Activated CD8-positive, alpha-beta T cell treated with anti-CD3 and anti-CD28 coated beads for 36 hours (primary cell): ENCODE data around the gene ANKLE2. TPM values are rescaled to one million over a fixed set of nuclear protein-coding genes. Genes with fewer than 3 reads are reported as not detected.

ENCODE experiments used
- ATAC-seq: fragments of 200-7000 bp; cut with Tn5 transposase; one replicate; pipeline ENCODE4 v1.10.0; 2021; ENCODE audit warnings: mild to moderate bottlenecking, moderate library complexity
- CTCF ChIA-PET: fragments of 350-600 bp; sonication (Branson Sonifier 250); formaldehyde crosslinking; loops from one replicate; lab custom pipeline; 2021; ENCODE audit warnings: antibody characterized with exemption; lab: Charles Lee
- POLR2A ChIA-PET: fragments of 350-600 bp; sonication (Branson Sonifier 250); formaldehyde crosslinking; loops from one replicate; lab custom pipeline; 2021; ENCODE audit warnings: antibody characterized with exemption; lab: Charles Lee
- DNase-seq: peaks from one replicate; pipeline ENCODE4 v3.0.0-alpha.2; 2020
- H3K27ac Mint-ChIP-seq: one replicate; pipeline ENCODE4 v1.8.0; 2021; ENCODE audit warnings: mild to moderate bottlenecking, mixed read lengths
- H3K27me3 Mint-ChIP-seq: one replicate; pipeline ENCODE4 v1.8.0; 2021; ENCODE audit warnings: mixed read lengths
- H3K36me3 Mint-ChIP-seq: one replicate; pipeline ENCODE4 v1.8.0; 2021; ENCODE audit warnings: low read depth, mixed read lengths
- H3K4me1 Mint-ChIP-seq: one replicate; pipeline ENCODE4 v1.8.0; 2021; ENCODE audit warnings: low read depth, mixed read lengths
- H3K4me3 Mint-ChIP-seq: one replicate; pipeline ENCODE4 v1.8.0; 2021; ENCODE audit warnings: mild to moderate bottlenecking, moderate library complexity, mixed read lengths
- H3K9me3 Mint-ChIP-seq: one replicate; pipeline ENCODE4 v1.8.0; 2021; ENCODE audit warnings: mixed read lengths
- intact Hi-C: fragments of 100-400 bp; cut with micrococcal nuclease; formaldehyde crosslinking; loops from one replicate; pipeline ENCODE4 v1.10.0; 2022
- total RNA-seq, 2 experiments: library from RNA; stranded (reverse); gene quantifications; one replicate each; pipeline ENCODE4 v1.2.3, GENCODE V29; 2021
- TF ChIP-seq, protein P1 (sequence below): fragments of 200-600 bp; IDR thresholded peaks from one replicate; pipeline ENCODE4 v1.8.0; 2022; ENCODE audit warnings: antibody characterized with exemption, mild to moderate bottlenecking

Gene ANKLE2
- total RNA-seq, 2 experiments from 2014 or later = 103 to 108 TPM

- Mint-ChIP-seq H3K4me1 (peaks cover 16% of the 10 kb centered on the region), H3K4me3 (no peak overlapping the region), H3K27ac (no peak overlapping the region), H3K9me3 (no peaks in the 10 kb centered on the region), H3K27me3 (no peaks in the 10 kb centered on the region), H3K36me3 (peaks cover 43% of the 10 kb centered on the region)
- intact Hi-C loops = no loop called here
- ATAC-seq = no peak
- TF ChIP-seq, protein P1, sequence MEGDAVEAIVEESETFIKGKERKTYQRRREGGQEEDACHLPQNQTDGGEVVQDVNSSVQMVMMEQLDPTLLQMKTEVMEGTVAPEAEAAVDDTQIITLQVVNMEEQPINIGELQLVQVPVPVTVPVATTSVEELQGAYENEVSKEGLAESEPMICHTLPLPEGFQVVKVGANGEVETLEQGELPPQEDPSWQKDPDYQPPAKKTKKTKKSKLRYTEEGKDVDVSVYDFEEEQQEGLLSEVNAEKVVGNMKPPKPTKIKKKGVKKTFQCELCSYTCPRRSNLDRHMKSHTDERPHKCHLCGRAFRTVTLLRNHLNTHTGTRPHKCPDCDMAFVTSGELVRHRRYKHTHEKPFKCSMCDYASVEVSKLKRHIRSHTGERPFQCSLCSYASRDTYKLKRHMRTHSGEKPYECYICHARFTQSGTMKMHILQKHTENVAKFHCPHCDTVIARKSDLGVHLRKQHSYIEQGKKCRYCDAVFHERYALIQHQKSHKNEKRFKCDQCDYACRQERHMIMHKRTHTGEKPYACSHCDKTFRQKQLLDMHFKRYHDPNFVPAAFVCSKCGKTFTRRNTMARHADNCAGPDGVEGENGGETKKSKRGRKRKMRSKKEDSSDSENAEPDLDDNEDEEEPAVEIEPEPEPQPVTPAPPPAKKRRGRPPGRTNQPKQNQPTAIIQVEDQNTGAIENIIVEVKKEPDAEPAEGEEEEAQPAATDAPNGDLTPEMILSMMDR = no peak
- CTCF ChIA-PET = interaction anchor here (0.6 kb wide), 1 partner anchor 15 kb away, joined by 3 read pairs; no protein-coding TSS in a partner anchor
- POLR2A ChIA-PET = interaction anchor here (1.1 kb wide), 1 partner anchor 18 kb away, joined by 4 read pairs; no protein-coding TSS in a partner anchor
- no peak for DNase-seq
Observed at GRCh38 chr12:132717011-132717410, 44.6 kb downstream of the ANKLE2 start.

DNA sequence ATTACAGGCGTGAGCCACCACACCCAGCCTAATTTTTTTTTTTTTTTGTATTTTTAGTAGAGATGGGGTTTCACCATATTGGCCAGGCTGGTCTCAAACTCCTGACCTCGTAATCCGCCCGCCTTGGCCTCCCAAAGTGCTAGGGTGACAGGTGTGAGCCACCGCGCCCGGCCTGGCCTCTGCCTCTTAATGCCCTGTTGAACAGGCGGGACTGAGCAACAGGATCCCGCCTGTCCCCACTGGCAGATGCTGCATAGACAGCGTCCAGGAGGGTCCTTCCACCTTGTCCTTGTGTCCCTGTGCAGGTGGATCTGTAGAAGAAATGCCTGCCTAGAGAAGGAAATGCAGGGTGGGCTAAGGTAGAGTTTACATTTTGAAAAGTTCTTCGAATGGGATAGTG, 45.3 kb downstream of the ANKLE2 start:
- ChIA-PET POLR2A (no interaction called here), CTCF (no interaction called here)
- Mint-ChIP-seq H3K4me3 (no peak overlapping the region), H3K9me3 (no peaks in the 10 kb centered on the region), H3K36me3 (peaks cover 42% of the 10 kb centered on the region), H3K27ac (no peak overlapping the region), H3K27me3 (no peaks in the 10 kb centered on the region), H3K4me1 (peaks cover 16% of the 10 kb centered on the region)
- ATAC-seq (no peak), DNase-seq (no peak)
- TF ChIP-seq, protein P1 = no peak
- intact Hi-C loops = no loop called here

DNA sequence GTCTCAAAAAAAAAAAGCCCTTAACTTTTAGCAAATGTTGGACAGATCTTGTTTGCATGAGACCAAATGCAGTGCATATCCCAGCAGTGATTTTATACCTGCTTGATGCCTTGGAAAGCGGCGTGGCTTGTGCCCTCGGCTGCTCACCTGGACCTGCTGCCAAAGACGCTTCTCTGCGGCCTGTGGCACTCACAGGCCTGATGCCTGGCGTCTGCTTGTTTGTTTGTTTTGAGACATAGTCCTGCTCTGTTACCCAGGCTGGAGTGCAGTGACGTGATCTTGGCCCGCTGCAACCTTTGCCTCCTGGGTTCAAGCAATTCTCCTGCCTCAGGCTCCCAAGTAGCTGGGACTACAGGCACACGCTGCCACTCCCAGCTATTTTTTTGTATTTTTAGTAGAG, 45.8 kb downstream of the ANKLE2 start:
- H3K27me3 Mint-ChIP-seq = no peaks in the 10 kb centered on the region
- ChIA-PET CTCF (no interaction called here), POLR2A (interaction anchor here (0.6 kb wide), 1 partner anchor 35 kb away, joined by 3 read pairs; no protein-coding TSS in a partner anchor)
- TF ChIP-seq, protein P1 = no peak
- intact Hi-C loops = no loop called here
- no peak overlapping the region for H3K4me3 Mint-ChIP-seq
- H3K4me1 Mint-ChIP-seq = peaks cover 16% of the 10 kb centered on the region
- DNase-seq (no peak), ATAC-seq (no peak)
- no peak overlapping the region for H3K27ac Mint-ChIP-seq
- H3K9me3 Mint-ChIP-seq = no peaks in the 10 kb centered on the region
- peaks cover 39% of the 10 kb centered on the region for H3K36me3 Mint-ChIP-seq

DNA sequence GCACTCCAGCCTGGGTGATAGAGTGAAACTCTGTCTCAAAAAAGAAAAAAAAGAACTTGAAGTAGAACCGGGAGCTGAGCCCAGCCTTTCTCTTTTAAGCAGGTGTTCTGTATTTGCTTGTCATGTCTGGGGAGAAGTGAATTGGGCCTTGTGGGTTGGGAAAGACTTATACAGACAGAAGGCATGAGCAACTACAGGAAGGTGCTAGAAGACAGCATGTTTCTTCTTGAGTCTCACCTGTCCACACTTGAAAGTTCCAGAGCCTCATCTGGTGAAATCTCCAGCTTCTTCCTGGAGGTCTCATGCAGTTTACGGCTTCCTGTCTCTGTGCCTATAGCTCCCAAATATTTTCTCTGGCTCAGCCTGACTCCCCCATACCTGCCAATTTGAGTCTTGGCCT, 48.5 kb downstream of the ANKLE2 start:
- H3K4me1 Mint-ChIP-seq = peaks cover 20% of the 10 kb centered on the region
- DNase-seq (no peak), ATAC-seq (no peak)
- no peaks in the 10 kb centered on the region for H3K27me3 Mint-ChIP-seq
- peaks cover 4% of the 10 kb centered on the region for H3K9me3 Mint-ChIP-seq
- H3K36me3 Mint-ChIP-seq = peaks cover 30% of the 10 kb centered on the region
- intact Hi-C loops = no loop called here
- TF ChIP-seq, protein P1 = no peak
- H3K4me3 Mint-ChIP-seq = no peak overlapping the region
- POLR2A ChIA-PET = interaction anchor here (0.9 to 1.0 kb wide), 2 partner anchors 9 to 28 kb away, joined by 3 read pairs; no protein-coding TSS in a partner anchor
- H3K27ac Mint-ChIP-seq = peak overlapping the region; percentile 61
- CTCF ChIA-PET = no interaction called here

GRCh38 chr12:132711080-132711843, 50.4 kb downstream of the ANKLE2 start:
- CTCF ChIA-PET = interaction anchor here (0.6 kb wide), 1 partner anchor 193 kb away, joined by 4 read pairs; no protein-coding TSS in a partner anchor
- peaks cover 10% of the 10 kb centered on the region for H3K9me3 Mint-ChIP-seq
- no peaks in the 10 kb centered on the region for H3K27me3 Mint-ChIP-seq
- peak overlapping the region; percentile 82 for H3K4me3 Mint-ChIP-seq
- H3K36me3 Mint-ChIP-seq = peaks cover 29% of the 10 kb centered on the region
- intact Hi-C loops = loop anchor here (2.0 kb wide), 1 partner anchor 24 kb away; the partner anchor contains the start of genes POLE and PXMP2
- TF ChIP-seq, protein P1 = no peak
- peaks cover 20% of the 10 kb centered on the region for H3K4me1 Mint-ChIP-seq
- POLR2A ChIA-PET = interaction anchor here (0.7 to 3.0 kb wide), 7 partner anchors 8 to 123 kb away, joined by 3 to 13 read pairs (median 4); partner anchors contain the start of genes ANKLE2, GOLGA3 and POLE
- peak overlapping the region; percentile 75 for H3K27ac Mint-ChIP-seq
- ATAC-seq (peak; percentile 17), DNase-seq (peak; percentile 35)
